BE2C (cell line): ENCODE results near the gene BBS10.
"Not testable (repeated sequence)": the region's sequence is repeated elsewhere in the genome, so short reads cannot be mapped to it uniquely, and the experiment has no call there.

ENCODE experiments used
- DNase-seq: peaks from one replicate; pipeline ENCODE4 v3.0.0-alpha.2; 2020
- H3K27me3 ChIP-seq: fragments of 250-450 bp; sonication (Bioruptor Pico); 2 replicates; pipeline ENCODE4 v1.5.1; 2020; ENCODE audit warnings: mild to moderate bottlenecking
- H3K36me3 ChIP-seq: fragments of 250-450 bp; sonication (Bioruptor Pico); 2 replicates; pipeline ENCODE4 v1.5.1; 2020; ENCODE audit warnings: mild to moderate bottlenecking
- H3K4me1 ChIP-seq: fragments of 250-450 bp; sonication (Bioruptor Pico); 2 replicates; pipeline ENCODE4 v1.5.1; 2020
- H3K4me3 ChIP-seq: 2 replicates; pipeline ENCODE4 v1.5.1; 2011; ENCODE audit warnings: low read depth, low read length
- H3K9me3 ChIP-seq: fragments of 250-450 bp; sonication (Bioruptor Pico); 2 replicates; pipeline ENCODE4 v1.5.1; 2020
- CTCF ChIP-seq: IDR thresholded peaks from 2 replicates; pipeline ENCODE4 v1.5.1; 2012; ENCODE audit warnings: mild to moderate bottlenecking, low read depth, low read length

Gene BBS10

DNA sequence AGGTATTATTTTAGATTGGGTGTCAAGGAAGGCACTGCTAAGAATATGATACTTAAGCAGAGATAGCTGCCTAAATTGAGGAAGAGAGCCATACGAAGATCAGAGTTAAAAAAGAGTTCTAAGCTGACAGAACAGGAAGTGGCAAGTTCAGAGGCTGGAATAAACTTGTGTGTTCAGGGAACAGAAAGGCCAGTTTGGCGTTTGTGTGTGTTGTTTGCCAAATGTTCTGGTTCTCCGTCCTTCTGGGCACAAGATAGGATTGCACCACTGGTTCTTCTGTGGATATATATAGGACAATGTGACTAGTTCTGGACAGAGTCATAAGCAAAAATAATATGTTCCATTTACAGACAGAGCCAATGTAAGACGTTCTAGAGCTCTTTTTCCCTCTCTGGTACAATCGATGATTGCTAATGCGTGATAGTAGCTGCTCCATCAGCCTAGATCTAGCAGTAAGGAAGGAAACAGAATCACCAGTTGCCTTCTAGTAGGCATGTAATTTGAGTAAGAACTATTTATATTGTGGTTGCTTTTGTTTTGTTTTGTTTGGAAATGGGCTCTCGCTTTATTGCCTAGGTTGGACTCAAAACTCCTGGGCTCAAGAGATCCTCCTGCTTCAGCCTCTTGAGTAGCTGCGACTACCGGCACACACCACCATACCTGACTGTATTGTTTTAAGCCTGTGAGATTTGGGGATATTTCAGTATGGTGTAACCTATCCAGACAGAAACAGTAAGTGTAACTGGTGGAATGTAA is 7.4 kb downstream of the BBS10 start:
- TF ChIP-seq CTCF = no peak

DNA sequence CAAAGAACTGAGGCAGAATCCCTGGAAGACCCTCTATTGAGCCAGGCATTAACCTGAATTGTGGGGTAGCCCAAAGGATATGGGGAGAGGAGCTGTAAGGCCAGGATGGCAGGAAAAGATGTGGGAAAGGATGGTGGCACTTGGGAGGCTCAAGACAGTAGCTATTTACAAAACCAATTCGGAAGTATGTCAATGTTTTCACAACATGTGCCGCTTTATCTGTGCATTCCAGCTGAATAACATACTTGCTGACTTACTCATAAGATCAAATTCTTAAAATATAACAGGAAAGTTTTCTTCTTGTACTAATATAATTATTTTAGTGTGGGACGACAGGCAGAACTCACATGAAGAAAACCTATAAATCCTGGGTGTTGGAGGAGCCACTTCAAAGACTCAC is 10.6 kb downstream of the BBS10 start:
- Histone ChIP-seq H3K27me3 (no peaks in the 10 kb centered on the region; the same call in 1 of the 2 replicates), H3K9me3 (no peaks in the 10 kb centered on the region), H3K36me3 (no peaks in the 10 kb centered on the region), H3K4me3 (no peak overlapping the region), H3K4me1 (no peaks in the 10 kb centered on the region)
- no peak for DNase-seq
- no peak for TF ChIP-seq CTCF

More for the DNA sequence above, 7.4 kb downstream of the BBS10 start:
- DNase-seq = no peak
- Histone ChIP-seq H3K36me3 (no peaks in the 10 kb centered on the region), H3K9me3 (no peaks in the 10 kb centered on the region), H3K4me1 (no peaks in the 10 kb centered on the region), H3K4me3 (no peak overlapping the region), H3K27me3 (no peaks in the 10 kb centered on the region; the same call in 1 of the 2 replicates)

DNA sequence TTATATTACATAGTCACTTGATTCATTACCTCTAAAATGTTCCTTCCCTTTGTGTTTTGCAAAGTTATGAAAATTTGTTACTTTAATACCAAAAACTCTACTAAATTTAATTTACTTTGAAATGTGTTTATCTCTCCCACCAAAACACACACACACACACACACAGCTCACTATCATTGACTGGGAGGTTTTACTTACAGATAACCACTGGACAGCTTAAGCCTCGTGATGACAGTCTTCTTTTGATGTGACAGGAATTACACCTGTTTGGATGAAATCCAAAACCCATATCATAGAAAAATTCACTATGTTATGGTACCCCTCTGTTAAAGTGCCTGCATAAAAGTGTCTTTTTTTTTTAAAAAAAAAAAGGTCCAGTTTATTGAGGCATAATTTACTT is 15.6 kb downstream of the BBS10 start:
- Histone ChIP-seq H3K4me1 (no peaks in the 10 kb centered on the region), H3K36me3 (no peaks in the 10 kb centered on the region), H3K27me3 (peaks cover 2% of the 10 kb centered on the region; the same call in 1 of the 2 replicates), H3K4me3 (no peak overlapping the region), H3K9me3 (no peaks in the 10 kb centered on the region)
- no peak for DNase-seq
- TF ChIP-seq CTCF = no peak

DNA sequence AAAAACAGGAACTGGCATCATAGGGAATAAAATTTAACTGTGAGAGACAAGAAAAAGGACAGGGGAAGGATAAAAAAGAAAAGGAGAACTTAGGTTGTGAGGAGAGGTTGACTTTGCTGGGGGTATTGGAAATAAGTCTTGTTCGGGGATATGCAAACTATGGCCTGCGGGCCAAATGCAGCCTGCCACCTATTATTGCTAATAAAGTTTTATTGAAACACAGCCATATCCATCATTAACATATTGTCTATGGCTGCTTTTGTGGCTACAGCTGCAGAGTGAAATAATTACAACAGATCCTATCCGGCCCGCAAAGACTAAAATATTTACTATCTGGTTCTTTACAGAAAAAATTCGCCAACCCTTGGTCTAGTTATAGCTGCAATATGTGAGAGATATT is 18.6 kb downstream of the BBS10 start:
- no peaks in the 10 kb centered on the region for H3K36me3 ChIP-seq
- peaks cover 2% of the 10 kb centered on the region; the same call in 1 of the 2 replicates for H3K27me3 ChIP-seq
- no peaks in the 10 kb centered on the region for H3K9me3 ChIP-seq
- no peak for TF ChIP-seq CTCF
- H3K4me1 ChIP-seq = no peaks in the 10 kb centered on the region
- no peak overlapping the region for H3K4me3 ChIP-seq
- no peak for DNase-seq

- no peaks in the 10 kb centered on the region for H3K36me3 ChIP-seq
- H3K27me3 ChIP-seq = peaks cover 2% of the 10 kb centered on the region; the same call in 1 of the 2 replicates
- H3K9me3 ChIP-seq = no peaks in the 10 kb centered on the region
- no peak for DNase-seq
- H3K4me3 ChIP-seq = no peak overlapping the region
- TF ChIP-seq CTCF = no peak
- no peaks in the 10 kb centered on the region for H3K4me1 ChIP-seq
Measured at GRCh38 chr12:76329159-76329558, 19.1 kb downstream of the BBS10 start.

- not testable (repeated sequence) for H3K9me3 ChIP-seq, H3K27me3 ChIP-seq, H3K4me1 ChIP-seq, H3K36me3 ChIP-seq, DNase-seq, H3K4me3 ChIP-seq
Measured at GRCh38 chr12:76319595-76320319, 28.5 kb downstream of the BBS10 start.
